GM21515 (cell line): Measurements from ENCODE around the gene RAVER2.

Experiments used
- ATAC-seq: cut with Tn5 transposase; IDR thresholded peaks from one replicate; pipeline ENCODE4 v1.9.1; 2021; ENCODE audit not compliant: unreplicated experiment

Gene RAVER2

DNA sequence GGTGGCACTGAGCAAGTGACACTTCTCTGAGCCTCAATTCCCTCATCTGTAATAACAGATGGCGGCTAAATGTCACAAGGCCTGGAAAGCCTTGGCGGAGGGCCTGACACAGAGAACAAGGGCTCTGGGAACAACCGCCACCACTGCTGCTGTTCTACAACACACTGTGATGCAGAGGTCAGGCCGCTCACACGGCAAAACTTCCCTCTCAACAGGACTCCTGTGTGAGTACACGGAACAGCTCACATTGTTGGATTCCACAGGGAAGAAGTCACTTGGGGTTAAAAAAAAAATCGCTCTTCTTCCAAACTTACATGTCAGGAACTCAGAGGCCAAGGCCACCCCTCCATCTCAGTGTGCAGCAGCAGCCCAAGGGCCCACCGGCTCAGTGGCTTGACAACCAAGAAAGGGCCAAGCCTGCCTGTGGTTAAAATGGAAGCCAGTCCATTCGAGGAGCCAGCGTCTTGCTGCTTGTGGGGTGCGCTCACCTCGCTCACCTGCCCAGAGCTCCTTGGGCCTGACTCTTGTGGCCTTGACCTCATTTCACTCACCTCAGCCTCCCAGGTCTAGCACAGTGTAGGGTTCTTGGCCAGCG lies 101.1 kb downstream of the RAVER2 start:
- no peak for ATAC-seq

GRCh38 chr1:64846573-64847430 lies 101.9 kb downstream of the RAVER2 start:
- no peak for ATAC-seq

GRCh38 chr1:64847666-64848065 lies 102.8 kb downstream of the RAVER2 start:
- ATAC-seq: no peak

- ATAC-seq: no peak
These were observed 103.3 kb downstream of the RAVER2 start for GRCh38 chr1:64848136-64848535.

GRCh38 chr1:64848803-64849202 lies 103.9 kb downstream of the RAVER2 start:
- ATAC-seq: no peak

GRCh38 chr1:64849942-64850341 lies 105.1 kb downstream of the RAVER2 start:
- no peak for ATAC-seq

DNA sequence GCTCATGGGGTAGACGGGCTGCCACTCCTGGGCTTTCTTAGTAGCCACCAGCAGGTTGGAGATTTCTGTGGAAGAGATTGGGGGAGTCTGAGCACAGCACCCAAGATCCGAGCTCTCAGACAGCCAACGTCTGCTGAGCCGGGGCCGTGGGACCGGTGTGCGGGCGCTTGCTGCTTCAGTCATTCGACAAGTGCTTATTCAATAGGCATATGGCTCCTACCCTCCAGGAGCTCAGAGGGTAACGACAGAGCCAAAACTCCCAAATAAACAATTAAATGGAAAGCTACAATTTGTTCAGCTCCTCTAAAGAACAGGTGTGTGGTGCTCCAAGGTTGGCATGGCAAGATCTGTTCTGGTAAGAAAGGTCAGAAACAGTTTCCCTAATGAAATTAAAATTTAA lies 106.0 kb downstream of the RAVER2 start:
- ATAC-seq: no peak

DNA sequence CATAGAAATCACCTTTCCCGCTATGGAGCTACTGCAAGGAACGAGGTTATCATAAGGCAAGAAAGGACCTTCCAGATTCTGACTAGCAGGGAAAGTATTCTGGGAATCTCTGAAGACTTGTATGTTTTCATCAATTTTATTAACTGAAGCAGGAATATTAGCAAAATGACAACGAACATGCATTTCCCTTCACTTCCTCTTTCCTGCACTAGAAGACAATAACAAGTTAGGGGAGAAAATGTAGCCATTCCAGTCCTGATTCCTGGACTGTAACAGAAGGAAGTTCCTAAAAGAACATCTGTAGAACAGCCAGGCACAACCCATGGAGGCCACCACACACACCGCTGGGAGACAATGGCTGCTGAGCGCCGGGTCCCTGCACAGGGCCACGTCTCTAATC lies 106.8 kb downstream of the RAVER2 start:
- no peak for ATAC-seq

- ATAC-seq: no peak
These were observed 109.8 kb downstream of the RAVER2 start for GRCh38 chr1:64854674-64855073.

DNA sequence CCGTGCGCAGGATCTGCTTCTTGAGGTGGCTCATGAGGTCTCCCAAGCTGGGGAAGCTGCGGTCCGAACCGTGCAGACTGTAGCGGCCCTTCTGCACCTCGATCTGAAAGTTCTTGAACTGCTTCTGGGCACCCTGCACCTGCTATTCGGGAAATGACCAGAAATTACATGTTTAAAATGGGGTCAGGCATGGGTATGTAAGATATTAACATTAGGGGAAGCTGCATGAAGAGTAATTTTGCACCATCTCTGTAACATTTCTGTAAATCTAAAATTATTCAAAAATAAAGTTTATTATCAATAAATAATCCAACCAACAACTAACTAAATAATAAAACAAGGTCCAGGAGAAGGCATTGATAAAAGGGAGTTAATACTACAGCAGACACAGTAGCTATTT lies 110.7 kb downstream of the RAVER2 start:
- ATAC-seq: no peak

DNA sequence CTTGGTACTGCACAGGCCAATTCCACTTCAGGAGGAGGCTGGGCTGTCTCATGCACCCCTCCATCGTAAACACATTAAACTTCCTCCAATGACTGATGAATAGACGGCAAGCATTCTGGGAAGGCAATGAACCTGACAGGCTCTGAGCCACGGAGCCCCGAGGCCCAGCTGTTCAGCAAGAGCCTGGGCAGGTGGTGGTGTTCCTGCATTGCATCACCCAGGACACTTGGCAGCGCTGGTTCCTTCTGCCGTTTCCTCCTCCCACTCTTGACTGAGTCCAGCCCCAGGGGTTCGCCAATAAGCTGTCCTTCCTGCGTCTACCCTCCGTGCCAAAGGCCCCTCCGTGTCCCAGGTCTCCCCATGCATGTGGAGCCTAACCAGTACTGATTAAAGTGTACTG lies 111.7 kb downstream of the RAVER2 start:
- no peak for ATAC-seq

DNA sequence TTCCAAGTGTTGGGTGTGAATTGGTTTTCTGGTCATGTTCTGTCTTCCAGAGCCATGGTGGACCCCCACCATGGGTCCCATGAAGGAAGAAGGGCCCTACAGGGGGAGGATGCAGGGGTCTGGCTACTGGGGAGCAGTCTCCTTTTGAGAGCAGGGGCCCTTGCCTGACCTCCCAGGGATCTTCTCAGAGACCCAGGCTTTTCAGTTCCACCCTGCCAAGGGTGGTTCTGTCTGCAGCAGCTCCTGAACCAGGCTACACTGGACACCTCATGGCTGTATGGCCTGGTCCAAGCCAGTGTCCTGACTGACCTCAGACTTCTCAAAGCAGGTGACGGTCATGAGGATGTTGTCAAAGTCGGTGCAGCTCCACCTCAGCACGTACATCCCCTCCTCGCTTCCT lies 112.5 kb downstream of the RAVER2 start:
- no peak for ATAC-seq

- no peak for ATAC-seq
These were observed 116.7 kb downstream of the RAVER2 start for GRCh38 chr1:64861611-64862010.

GRCh38 chr1:64864018-64864940 lies 119.4 kb downstream of the RAVER2 start:
- ATAC-seq: peak; percentile 99

DNA sequence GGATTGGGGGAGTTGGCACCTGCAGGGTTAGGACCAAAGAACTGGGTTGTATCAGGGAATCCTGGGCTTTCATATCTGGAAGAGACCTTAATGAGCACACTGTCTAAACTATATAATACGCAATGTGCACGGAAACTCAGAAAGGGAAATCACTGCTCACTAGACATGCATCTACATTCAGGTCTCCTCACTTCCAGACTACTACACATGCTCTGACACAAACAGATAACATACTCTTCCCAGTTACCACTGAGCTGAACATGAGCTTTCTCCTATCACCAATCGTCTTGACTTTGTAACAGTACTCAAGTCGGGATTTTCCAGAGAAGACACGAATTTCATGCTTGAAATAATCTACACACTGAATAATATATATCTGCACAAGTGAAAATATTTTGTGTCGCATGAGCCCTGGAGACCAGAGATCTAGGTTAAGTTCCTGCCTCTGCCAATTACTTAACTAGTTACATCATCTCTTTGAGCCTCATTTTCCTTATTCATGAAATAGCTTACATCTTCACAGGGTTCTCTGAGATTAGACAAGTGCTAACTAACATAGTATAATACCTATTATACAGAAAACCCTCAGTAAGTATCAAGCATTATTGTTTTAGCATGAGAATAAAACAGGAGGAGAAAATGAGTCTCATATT lies 120.4 kb downstream of the RAVER2 start:
- ATAC-seq: no peak

DNA sequence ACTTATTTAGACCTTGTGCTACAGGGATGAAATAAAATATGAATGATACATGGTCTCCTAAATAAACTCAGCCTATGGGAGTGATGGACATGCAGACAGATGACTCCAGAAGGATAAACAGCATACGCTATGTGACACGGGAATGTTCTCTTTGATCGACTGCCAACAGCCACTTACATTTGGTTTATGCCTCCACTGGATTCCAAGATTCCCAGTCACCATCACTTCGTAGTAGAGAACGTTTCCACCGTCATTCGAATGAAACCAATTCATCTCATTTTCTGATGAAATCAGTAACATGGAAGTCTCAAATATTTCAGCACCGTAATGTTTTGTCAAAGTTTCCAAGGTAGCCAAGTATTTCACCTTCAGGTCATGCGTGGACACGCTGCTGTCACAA lies 121.8 kb downstream of the RAVER2 start:
- no peak for ATAC-seq

GRCh38 chr1:64867266-64867665 lies 122.4 kb downstream of the RAVER2 start:
- ATAC-seq: no peak

DNA sequence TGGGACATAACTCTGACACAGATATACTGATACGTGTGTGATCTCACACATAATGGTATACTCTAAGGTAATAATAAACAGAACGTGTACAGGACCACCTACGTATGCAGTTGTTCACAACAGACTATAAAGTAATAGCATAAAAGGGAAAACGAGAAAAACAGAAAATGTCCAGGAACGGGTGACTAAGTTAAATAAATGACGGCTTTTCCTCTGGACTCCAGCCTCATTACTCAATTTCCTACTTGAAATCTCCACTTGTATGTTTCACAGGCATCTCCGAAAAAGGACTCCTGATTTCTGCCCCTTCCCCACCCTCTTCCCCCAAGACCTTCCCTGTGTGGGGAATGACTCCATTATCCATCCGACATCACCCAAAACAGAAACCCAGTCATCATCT lies 126.4 kb downstream of the RAVER2 start:
- no peak for ATAC-seq

GRCh38 chr1:64872067-64872466 lies 127.2 kb downstream of the RAVER2 start:
- ATAC-seq: no peak

DNA sequence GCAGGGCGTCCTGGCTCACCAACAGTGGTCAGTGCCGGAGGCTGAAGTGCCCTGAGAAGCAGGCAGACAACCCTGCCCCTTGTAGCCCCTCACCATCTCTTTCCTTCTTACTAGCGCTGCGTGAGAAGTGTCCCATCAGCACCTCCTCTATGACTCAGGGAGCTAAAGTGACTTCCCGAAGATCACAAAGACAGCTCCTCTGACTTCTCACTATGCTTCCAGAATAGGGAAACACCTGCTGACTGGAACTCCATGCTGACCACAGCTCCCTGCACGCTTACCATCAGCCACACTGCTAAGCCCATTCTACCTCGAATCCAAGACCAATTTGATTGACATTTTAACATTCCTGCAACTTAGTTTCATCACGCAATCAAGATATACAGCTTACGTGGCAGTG lies 128.7 kb downstream of the RAVER2 start:
- no peak for ATAC-seq

GRCh38 chr1:64874666-64875065 lies 129.8 kb downstream of the RAVER2 start:
- no peak for ATAC-seq
